ENCODE results near the gene TNFAIP2. TPM values are rescaled to one million over a fixed set of nuclear protein-coding genes. Genes with fewer than 3 reads are reported as not detected.

TNFAIP2 gene
- polyA plus RNA-seq, 10 donors: 38.5 to 82.1 (median 53.0) TPM

DNA sequence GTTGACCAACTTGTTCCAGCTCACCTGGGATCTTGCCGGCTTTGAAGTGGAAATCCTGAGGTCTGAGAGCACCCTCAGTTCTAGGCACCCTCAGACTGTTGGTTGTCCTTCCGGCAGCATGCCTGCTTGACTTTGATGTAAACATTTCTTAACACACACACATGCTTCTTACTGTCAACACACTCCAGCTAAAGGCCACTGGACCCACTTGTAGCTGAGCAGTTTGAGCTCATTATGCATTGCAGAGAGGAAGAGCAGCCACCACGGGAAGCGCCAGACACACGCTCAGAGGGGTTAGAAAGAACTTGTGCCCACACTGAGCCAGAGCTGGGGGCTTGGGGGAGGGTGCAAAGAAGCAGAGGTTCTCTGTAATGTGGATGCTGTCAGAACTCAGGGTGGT, 55.8 kb downstream of the TNFAIP2 start:
- DNase-seq: no peak

DNA sequence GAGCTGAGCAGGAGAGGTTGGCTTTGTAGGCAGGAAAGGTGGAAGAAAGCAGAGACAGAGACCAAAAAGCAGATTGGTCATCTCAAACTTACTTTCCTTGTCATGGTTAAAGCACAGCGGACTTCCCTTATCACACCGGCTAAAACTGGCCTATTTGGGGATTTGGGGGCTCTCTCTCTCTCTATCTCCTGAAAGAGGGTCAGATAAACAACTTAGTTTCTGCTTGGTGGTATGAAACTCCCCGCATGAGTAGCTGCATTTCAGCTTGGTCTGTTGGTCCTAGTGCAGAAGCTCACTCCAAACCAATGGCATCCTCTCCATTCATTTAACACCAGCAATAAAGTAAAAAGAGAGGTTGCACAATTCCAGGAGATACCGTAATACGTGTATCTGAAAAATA, 57.1 kb downstream of the TNFAIP2 start:
- no peak for DNase-seq

DNA sequence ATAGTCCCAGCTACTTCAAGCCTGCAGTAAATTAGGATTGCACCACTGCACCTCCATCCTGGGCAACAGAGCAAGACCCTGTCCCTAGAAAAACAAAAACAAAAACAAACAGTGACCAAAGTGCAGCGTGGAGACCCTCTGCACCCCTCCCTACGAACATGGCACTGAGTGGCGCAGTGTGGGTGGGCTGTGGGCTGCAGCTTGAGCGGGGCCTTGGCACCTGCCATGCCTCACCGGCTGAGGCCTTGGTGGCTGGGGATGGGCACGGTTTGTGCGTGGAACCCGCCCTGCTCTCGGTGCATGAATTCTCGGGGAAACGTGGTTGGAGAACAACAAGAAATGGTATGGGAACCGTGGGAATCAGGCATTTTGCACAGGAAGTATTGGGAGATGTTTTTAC, 60.8 kb downstream of the TNFAIP2 start:
- DNase-seq: no peak

- DNase-seq: peak in 2 of 3 donors; percentile 39 to 59
Observed at GRCh38 chr14:103185051-103186029, 62.1 kb downstream of the TNFAIP2 start.

GRCh38 chr14:103186241-103186822, 63.1 kb downstream of the TNFAIP2 start:
- DNase-seq: no peak

Other genes with a start within 250 kb of the TNFAIP2 start
- 1 to 10 TPM in 1 of 10 donors, under 1 TPM in 9; 0.26 to 1.4 (median 0.39) TPM for gene AMN, start 200.8 kb upstream of the TNFAIP2 start, polyA plus RNA-seq (ENCODE audit: insufficient read length in 10 of 10)
- 10 to 100 TPM; 46.8 to 58.7 (median 54.6) TPM for gene CDC42BPB, start 65.9 kb upstream of the TNFAIP2 start, polyA plus RNA-seq (ENCODE audit: insufficient read length in 10 of 10)
- under 1 TPM in 1 of 10 donors, not detected in 9; 0.17 TPM for gene LBHD2, start 39.3 kb upstream of the TNFAIP2 start, polyA plus RNA-seq (ENCODE audit: insufficient read length in 10 of 10)
- gene EXOC3L4, start 28.7 kb upstream of the TNFAIP2 start, polyA plus RNA-seq (ENCODE audit: insufficient read length in 10 of 10): 1 to 10 TPM in 1 of 10 donors, under 1 TPM in 9; 0.12 to 1.5 (median 0.51) TPM
- 100 to 1,000 TPM; 151 to 202 (median 184) TPM for gene EIF5, start 210.8 kb downstream of the TNFAIP2 start, polyA plus RNA-seq (ENCODE audit: insufficient read length in 10 of 10)

Data from muscle of back (tissue), 11 donors.